ENCODE measurements around the gene KRT71. TPM values are rescaled to one million over a fixed set of nuclear protein-coding genes. Genes with fewer than 3 reads are reported as not detected.

The KRT71 gene
- total RNA-seq, 2 experiments from 2014 or later, result not detected

DNA sequence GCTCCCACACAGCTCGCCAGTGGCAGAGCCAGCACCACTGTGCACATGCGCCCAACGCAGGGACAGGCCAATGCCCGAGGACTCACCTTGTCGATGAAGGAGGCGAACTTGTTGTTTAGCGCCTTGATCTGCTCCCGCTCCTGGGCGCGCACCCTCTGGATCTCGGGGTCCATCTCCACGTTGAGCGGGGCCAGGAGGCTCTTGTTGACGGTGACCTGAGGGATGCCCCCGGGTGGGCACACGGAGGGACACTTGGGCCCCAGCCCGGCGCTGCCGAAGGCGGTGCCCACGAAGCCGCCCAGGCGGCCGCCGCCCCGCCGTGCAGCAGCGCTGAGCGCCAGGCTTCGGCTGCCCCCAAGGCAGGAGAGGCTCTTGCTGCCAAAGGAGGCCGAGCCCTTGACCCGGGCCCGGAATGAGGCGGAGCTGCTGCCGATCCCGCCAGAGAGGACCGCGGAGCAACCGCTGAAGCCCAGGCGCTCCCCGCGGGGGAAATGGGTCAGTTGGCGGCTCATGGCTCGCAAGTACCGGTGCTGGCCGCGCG lies 48.1 kb upstream of the KRT71 start, which contains the start of gene KRT72:
KRT72 (minus strand) TSS at position 523 of the 541 bp plus-strand sequence; CDS start at position 512, 11 bp downstream.
- H3K4me3 ChIP-seq (ENCODE audit: low read depth, low read length, poor library complexity, severe bottlenecking), result no peak within 1 kb of the TSS
- no TSS peak for BruUV-seq (replicated peaks)
- H3K36me3 ChIP-seq (ENCODE audit: insufficient read depth, low read length), result no peaks in the 10 kb centered on the region
- H4K20me1 ChIP-seq (ENCODE audit: insufficient read depth, low read length), result no peaks in the 10 kb centered on the region
- no peaks in the 10 kb centered on the region for H3K9me2 ChIP-seq (ENCODE audit: insufficient read depth, low read length)
- no peak for DNase-seq (ENCODE audit: low spot score)
- H3K4me2 ChIP-seq (ENCODE audit: low read length), result no peak within 1 kb of the TSS
- TF ChIP-seq, protein P1, sequence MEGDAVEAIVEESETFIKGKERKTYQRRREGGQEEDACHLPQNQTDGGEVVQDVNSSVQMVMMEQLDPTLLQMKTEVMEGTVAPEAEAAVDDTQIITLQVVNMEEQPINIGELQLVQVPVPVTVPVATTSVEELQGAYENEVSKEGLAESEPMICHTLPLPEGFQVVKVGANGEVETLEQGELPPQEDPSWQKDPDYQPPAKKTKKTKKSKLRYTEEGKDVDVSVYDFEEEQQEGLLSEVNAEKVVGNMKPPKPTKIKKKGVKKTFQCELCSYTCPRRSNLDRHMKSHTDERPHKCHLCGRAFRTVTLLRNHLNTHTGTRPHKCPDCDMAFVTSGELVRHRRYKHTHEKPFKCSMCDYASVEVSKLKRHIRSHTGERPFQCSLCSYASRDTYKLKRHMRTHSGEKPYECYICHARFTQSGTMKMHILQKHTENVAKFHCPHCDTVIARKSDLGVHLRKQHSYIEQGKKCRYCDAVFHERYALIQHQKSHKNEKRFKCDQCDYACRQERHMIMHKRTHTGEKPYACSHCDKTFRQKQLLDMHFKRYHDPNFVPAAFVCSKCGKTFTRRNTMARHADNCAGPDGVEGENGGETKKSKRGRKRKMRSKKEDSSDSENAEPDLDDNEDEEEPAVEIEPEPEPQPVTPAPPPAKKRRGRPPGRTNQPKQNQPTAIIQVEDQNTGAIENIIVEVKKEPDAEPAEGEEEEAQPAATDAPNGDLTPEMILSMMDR (conservative IDR thresholded peaks at IDR 0.05; ENCODE audit: low read length), result no peak
- TF ChIP-seq EZH2phosphoT487 (IDR thresholded peaks at IDR 0.05; ENCODE audit: borderline replicate concordance, low read depth, low read length), result no peak
- H3K9me3 ChIP-seq (ENCODE audit: low read length), result no peaks in the 10 kb centered on the region
- no peak within 1 kb of the TSS for H2AFZ ChIP-seq (ENCODE audit: low read length)
- ChIA-PET CTCF (ENCODE audit: unreplicated experiment) (no interaction called here), POLR2A (no interaction called here)
- intact Hi-C loops (cut with micrococcal nuclease; ENCODE audit: unreplicated experiment), result no loop called here
- H3K79me2 ChIP-seq (ENCODE audit: insufficient read depth, low read depth, low read length), result no peaks in the 10 kb centered on the region
- H3K4me1 ChIP-seq (ENCODE audit: insufficient read depth, low read length, poor library complexity, severe bottlenecking), result no peaks in the 10 kb centered on the region
- H3K27ac ChIP-seq (ENCODE audit: low read depth, low read length, poor library complexity, severe bottlenecking), result no peak within 1 kb of the TSS

DNA sequence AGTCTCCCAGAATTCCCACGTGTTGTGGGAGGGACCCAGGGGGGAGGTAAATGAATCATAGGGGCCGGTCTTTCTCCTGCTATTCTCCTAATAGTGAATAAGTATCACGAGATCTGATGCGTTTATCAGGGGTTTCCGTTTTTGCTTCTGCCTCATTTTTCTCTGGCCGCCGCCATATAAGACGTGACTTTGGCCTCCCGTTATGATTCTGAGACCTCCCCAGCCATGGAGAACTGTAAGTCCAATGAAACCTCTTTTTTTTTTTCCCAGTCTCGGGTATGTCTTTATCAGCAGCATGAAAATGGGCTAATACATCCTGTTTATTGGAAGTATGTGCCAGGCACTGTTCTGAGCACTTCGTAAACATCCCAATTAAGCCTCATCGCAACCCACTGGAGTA lies 47.5 kb upstream of the KRT71 start:
- intact Hi-C loops (cut with micrococcal nuclease; ENCODE audit: unreplicated experiment), result no loop called here

DNA sequence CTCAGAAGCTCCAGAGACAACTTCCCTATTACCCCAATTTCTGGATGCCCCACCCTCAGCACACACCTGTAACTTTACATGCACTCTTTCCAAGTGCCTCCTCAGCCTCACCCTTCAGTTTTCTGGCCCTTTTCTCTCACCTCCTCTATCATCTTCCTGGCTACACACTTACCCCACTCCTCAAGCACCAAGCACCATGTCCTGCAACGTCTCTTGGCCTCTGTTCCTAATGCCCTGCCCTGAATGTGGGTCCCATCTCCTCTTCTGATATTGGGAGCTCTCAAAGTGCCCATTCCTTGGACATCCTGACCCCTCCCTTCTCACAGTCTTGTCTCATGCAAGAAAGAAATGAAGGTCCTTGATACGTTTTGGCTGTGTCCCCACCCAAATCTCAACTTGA lies 47.1 kb upstream of the KRT71 start:
- Histone ChIP-seq H3K9me3 (ENCODE audit: low read length) (no peaks in the 10 kb centered on the region), H4K20me1 (ENCODE audit: insufficient read depth, low read length) (no peaks in the 10 kb centered on the region), H3K79me2 (ENCODE audit: insufficient read depth, low read depth, low read length) (no peaks in the 10 kb centered on the region), H3K36me3 (ENCODE audit: insufficient read depth, low read length) (no peaks in the 10 kb centered on the region), H2AFZ (ENCODE audit: low read length) (no peak overlapping the region), H3K4me3 (ENCODE audit: low read depth, low read length, poor library complexity, severe bottlenecking) (no peak overlapping the region), H3K4me2 (ENCODE audit: low read length) (no peak overlapping the region), H3K4me1 (ENCODE audit: insufficient read depth, low read length, poor library complexity, severe bottlenecking) (no peaks in the 10 kb centered on the region), H3K27ac (ENCODE audit: low read depth, low read length, poor library complexity, severe bottlenecking) (no peak overlapping the region), H3K9me2 (ENCODE audit: insufficient read depth, low read length) (no peaks in the 10 kb centered on the region)
- ChIA-PET POLR2A (no interaction called here), CTCF (ENCODE audit: unreplicated experiment) (no interaction called here)
- BruUV-seq (replicated peaks), result no TSS peak
- TF ChIP-seq, protein P1 (conservative IDR thresholded peaks at IDR 0.05; ENCODE audit: low read length), result no peak
- TF ChIP-seq EZH2phosphoT487 (IDR thresholded peaks at IDR 0.05; ENCODE audit: borderline replicate concordance, low read depth, low read length), result no peak
- intact Hi-C loops (cut with micrococcal nuclease; ENCODE audit: unreplicated experiment), result no loop called here
- DNase-seq (ENCODE audit: low spot score), result no peak

More for the DNA sequence above, 47.5 kb upstream of the KRT71 start:
- Histone ChIP-seq H2AFZ (ENCODE audit: low read length) (no peak overlapping the region), H4K20me1 (ENCODE audit: insufficient read depth, low read length) (no peaks in the 10 kb centered on the region), H3K36me3 (ENCODE audit: insufficient read depth, low read length) (no peaks in the 10 kb centered on the region), H3K79me2 (ENCODE audit: insufficient read depth, low read depth, low read length) (no peaks in the 10 kb centered on the region), H3K4me2 (ENCODE audit: low read length) (no peak overlapping the region), H3K4me3 (ENCODE audit: low read depth, low read length, poor library complexity, severe bottlenecking) (no peak overlapping the region), H3K9me3 (ENCODE audit: low read length) (no peaks in the 10 kb centered on the region), H3K27ac (ENCODE audit: low read depth, low read length, poor library complexity, severe bottlenecking) (no peak overlapping the region), H3K9me2 (ENCODE audit: insufficient read depth, low read length) (no peaks in the 10 kb centered on the region), H3K4me1 (ENCODE audit: insufficient read depth, low read length, poor library complexity, severe bottlenecking) (no peaks in the 10 kb centered on the region)
- ChIA-PET CTCF (ENCODE audit: unreplicated experiment) (no interaction called here), POLR2A (no interaction called here)
- no TSS peak for BruUV-seq (replicated peaks)
- no peak for DNase-seq (ENCODE audit: low spot score)
- no peak for TF ChIP-seq EZH2phosphoT487 (IDR thresholded peaks at IDR 0.05; ENCODE audit: borderline replicate concordance, low read depth, low read length)
- TF ChIP-seq, protein P1 (conservative IDR thresholded peaks at IDR 0.05; ENCODE audit: low read length), result no peak
